Measurements from ENCODE around the gene ELMO1.

GRCh38 chr7:37287131-37287855, 161.4 kb downstream of the ELMO1 start:
- no peak for TF ChIP-seq EP300 (IDR thresholded peaks at IDR 0.05)
- TF ChIP-seq CTCF (IDR thresholded peaks at IDR 0.05), result no peak
- no peak for TF ChIP-seq POLR2AphosphoS5 (IDR thresholded peaks at IDR 0.05)
